HCT116 (cell line): ENCODE data around the gene NEMP2. TPM values are rescaled to one million over a fixed set of nuclear protein-coding genes. Genes with fewer than 3 reads are reported as not detected.

Experiments
- ATAC-seq: fragments of 200-7000 bp; cut with Tn5 transposase; 2 replicates; pipeline ENCODE4 v1.9.1; 2020; ENCODE audit warnings: mild to moderate bottlenecking, moderate library complexity
- BruUV-seq: library from RNA; stranded (reverse); fragments of 400-500 nt; replicated peaks from 2 replicates; lab custom pipeline; 2021; lab: Mats Ljungman, UMichigan
- CTCF ChIA-PET: fragments of 300-600 bp; sonication (Branson Sonifier 250); formaldehyde crosslinking; loops from one replicate; lab custom pipeline; 2021; ENCODE audit warnings: antibody characterized with exemption; lab: Charles Lee
- POLR2A ChIA-PET: fragments of 300-600, 350-600 bp; sonication (Branson Sonifier 250); formaldehyde crosslinking; loops from one replicate; lab custom pipeline; 2021; ENCODE audit warnings: antibody characterized with exemption; lab: Charles Lee
- RAD21 ChIA-PET, 2 experiments: fragments of 300-600 bp; sonication (Branson Sonifier 250); formaldehyde crosslinking; loops; one replicate each; lab custom pipeline; 2023; ENCODE audit warnings: low total read pairs in 2 of 2; ENCODE audit not compliant: uncharacterized antibody in 2 of 2, unreplicated experiment in 2 of 2, low non-redundant PET in 1 of 2; lab: Charles Lee
- DNase-seq: peaks from one replicate; pipeline ENCODE4 v3.0.0-alpha.2; 2010; ENCODE audit warnings: low read depth, low spot score
- H2AFZ ChIP-seq: fragments of 200-600 bp; shearing (Covaris generic), sonication (generic); 2 replicates; pipeline ENCODE4 v1.6.1; 2017; ENCODE audit warnings: low read depth, mixed run types, mixed read lengths, antibody characterized with exemption, low read length; ENCODE audit not compliant: poor library complexity, severe bottlenecking
- H3K27ac ChIP-seq: 2 replicates; pipeline ENCODE4 v1.5.1; 2012; ENCODE audit warnings: low read depth, low read length
- H3K27me3 ChIP-seq: fragments of 200-600 bp; sonication (generic); 2 replicates; pipeline ENCODE4 v1.6.1; 2016; ENCODE audit warnings: mixed run types, low read length, mixed read lengths; ENCODE audit not compliant: insufficient read depth
- H3K36me3 ChIP-seq, 2 experiments: fragments of 200-500 bp in 1 of 2; fragments of 200-600 bp in 1 of 2; sonication (Bioruptor generic) in 1 of 2; sonication (generic) in 1 of 2; 2 replicates each; pipeline versions ENCODE4 v1.5.1 to v1.6.1; 2014 to 2016; ENCODE audit warnings: low read length in 2 of 2, inconsistent platforms in 1 of 2, mixed read lengths in 1 of 2, mixed run types in 1 of 2; ENCODE audit not compliant: insufficient read depth in 2 of 2, control insufficient read depth in 1 of 2
- H3K4me1 ChIP-seq, 2 experiments: fragments of 200-600 bp in 1 of 2; sonication (generic) in 1 of 2; 2 replicates each; pipeline versions ENCODE4 v1.5.1 to v1.6.1; 2012 to 2017; ENCODE audit warnings: low read length in 2 of 2, inconsistent platforms in 1 of 2, mild to moderate bottlenecking in 1 of 2, mixed read lengths in 1 of 2, mixed run types in 1 of 2, moderate library complexity in 1 of 2; ENCODE audit not compliant: insufficient read depth in 2 of 2, control insufficient read depth in 1 of 2
- H3K4me2 ChIP-seq: fragments of 200-600 bp; sonication (generic); 2 replicates; pipeline ENCODE4 v1.6.1; 2017; ENCODE audit warnings: mixed run types, low read length, mixed read lengths
- H3K4me3 ChIP-seq, 2 experiments: fragments of 200-600 bp in 1 of 2; sonication (generic) in 1 of 2; replicated peaks in 1 of 2; 2 replicates each; pipeline ENCODE4 v1.5.1; 2011 to 2016; ENCODE audit warnings: low read length in 2 of 2, control low read depth in 1 of 2, low read depth in 1 of 2, mild to moderate bottlenecking in 1 of 2, mixed read lengths in 1 of 2, mixed run types in 1 of 2
- H3K79me2 ChIP-seq: fragments of 200-600 bp; sonication (generic); 2 replicates; pipeline ENCODE4 v1.6.1; 2017; ENCODE audit warnings: mild to moderate bottlenecking, mixed run types, low read length, moderate library complexity, mixed read lengths; ENCODE audit not compliant: insufficient read depth
- H3K9ac ChIP-seq: fragments of 200-600 bp; sonication (generic); 2 replicates; pipeline ENCODE4 v1.6.1; 2016; ENCODE audit warnings: low read length, mixed read lengths
- H3K9me2 ChIP-seq: fragments of 200-600 bp; sonication (generic), shearing (Covaris generic); 2 replicates; pipeline ENCODE4 v1.6.1; 2017; ENCODE audit warnings: mixed run types, mild to moderate bottlenecking, moderate library complexity; ENCODE audit not compliant: insufficient read depth
- H3K9me3 ChIP-seq, 2 experiments: fragments of 200-500 bp in 1 of 2; fragments of 200-600 bp in 1 of 2; sonication (Bioruptor generic) in 1 of 2; sonication (generic) in 1 of 2; 2 replicates each; pipeline ENCODE4 v1.6.1; 2014 to 2017; ENCODE audit warnings: low read length in 2 of 2, mixed read lengths in 2 of 2, inconsistent platforms in 1 of 2, low read depth in 1 of 2, mild to moderate bottlenecking in 1 of 2, mixed run types in 1 of 2, moderate library complexity in 1 of 2; ENCODE audit not compliant: control insufficient read depth in 1 of 2, insufficient read depth in 1 of 2
- H4K20me1 ChIP-seq: fragments of 200-600 bp; sonication (generic), shearing (Covaris generic); 2 replicates; pipeline ENCODE4 v1.6.1; 2017; ENCODE audit warnings: mixed run types, mild to moderate bottlenecking, moderate library complexity; ENCODE audit not compliant: insufficient read depth
- CEBPB ChIP-seq: IDR thresholded peaks from 2 replicates; pipeline ENCODE4 v1.6.1; 2012; ENCODE audit warnings: low read depth
- FOSL1 ChIP-seq: IDR thresholded peaks from 2 replicates; pipeline ENCODE4 v1.6.1; 2012; ENCODE audit warnings: low read depth
- RAD21 ChIP-seq: IDR thresholded peaks from 2 replicates; pipeline ENCODE4 v1.6.1; 2012; ENCODE audit warnings: low read depth, mild to moderate bottlenecking
- SP1 ChIP-seq: IDR thresholded peaks from 2 replicates; pipeline ENCODE4 v1.6.1; 2012; ENCODE audit warnings: low read depth
- intact Hi-C: fragments of 100-400 bp; cut with micrococcal nuclease; formaldehyde crosslinking; loops from 2 replicates; pipeline ENCODE4 v1.10.0; 2022
- total RNA-seq: library from RNA; stranded (reverse); gene quantifications from one replicate; pipeline ENCODE4 v1.2.1, GENCODE V29; 2021; ENCODE audit not compliant: unreplicated experiment

Gene NEMP2
- total RNA-seq, 1 experiment from 2014 or later = 8.6 TPM

- no peak overlapping the region for H3K27ac ChIP-seq
- intact Hi-C loops = no loop called here
These were observed 6.0 kb downstream of the NEMP2 start for GRCh38 chr2:190528521-190529001.

DNA sequence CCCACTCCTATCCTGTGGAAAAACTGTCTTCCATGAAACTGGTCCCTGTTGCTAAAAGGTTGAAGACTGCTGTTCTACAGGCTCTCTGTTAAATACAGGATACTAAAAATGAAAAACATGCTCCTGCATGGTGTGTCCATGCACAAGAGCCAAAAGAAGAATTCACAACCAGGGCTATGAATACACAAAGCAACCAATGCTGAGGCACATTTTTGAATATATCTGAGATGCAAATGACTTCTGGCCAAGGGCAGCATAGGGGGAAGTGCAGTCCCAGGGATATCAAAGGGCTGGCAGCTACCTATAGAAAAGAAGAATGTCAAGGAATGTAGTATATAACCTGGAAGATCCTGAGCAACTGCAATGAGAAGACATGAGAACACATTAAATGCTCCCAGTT is 6.6 kb downstream of the NEMP2 start:
- H3K9ac ChIP-seq = no peak overlapping the region
- RAD21 ChIA-PET = no interaction called here
- intact Hi-C loops = no loop called here
- CTCF ChIA-PET = no interaction called here
- TF ChIP-seq RAD21 = no peak
- H3K9me2 ChIP-seq = no peaks in the 10 kb centered on the region
- H3K4me3 ChIP-seq = no peak overlapping the region
- no peak overlapping the region for H3K27ac ChIP-seq
- ATAC-seq (no peak), DNase-seq (no peak)
- no peaks in the 10 kb centered on the region for H3K79me2 ChIP-seq
- BruUV-seq = no TSS peak
- H2AFZ ChIP-seq = no peak overlapping the region
- POLR2A ChIA-PET = no interaction called here
- no peaks in the 10 kb centered on the region for H3K9me3 ChIP-seq
- H3K36me3 ChIP-seq = no peaks in the 10 kb centered on the region
- no peaks in the 10 kb centered on the region for H3K27me3 ChIP-seq
- peaks cover 0 to 10% of the 10 kb centered on the region in 2 experiments; a peak in 1 of 4 replicates for H3K4me1 ChIP-seq
- H4K20me1 ChIP-seq = no peaks in the 10 kb centered on the region
- no peak overlapping the region for H3K4me2 ChIP-seq

More at GRCh38 chr2:190528521-190529001, 6.0 kb downstream of the NEMP2 start:
- no peak overlapping the region for H3K9ac ChIP-seq
- no peaks in the 10 kb centered on the region for H3K79me2 ChIP-seq
- H3K9me2 ChIP-seq = no peaks in the 10 kb centered on the region
- TF ChIP-seq FOSL1 (no peak), CEBPB (peak; percentile 70), SP1 (no peak)
- TF ChIP-seq, all 23 proteins: peak for 1
- Histone ChIP-seq H3K4me3 (no peak overlapping the region), H4K20me1 (no peaks in the 10 kb centered on the region), H3K4me2 (no peak overlapping the region), H3K4me1 (peaks cover 0 to 12% of the 10 kb centered on the region in 2 experiments; a peak in 2 of 4 replicates), H3K36me3 (no peaks in the 10 kb centered on the region), H3K27me3 (no peaks in the 10 kb centered on the region), H3K9me3 (no peaks in the 10 kb centered on the region), H2AFZ (no peak overlapping the region)
- ChIA-PET POLR2A (no interaction called here), RAD21 (no interaction called here), CTCF (no interaction called here)
- DNase-seq (no peak), ATAC-seq (no peak)
- no TSS peak for BruUV-seq
